CD4-positive, alpha-beta memory T cell (primary cell): Measurements from ENCODE around the gene ZNF628. TPM values are rescaled to one million over a fixed set of nuclear protein-coding genes. Genes with fewer than 3 reads are reported as not detected.
A peak's percentile ranks its signal among the peaks of the same experiment; 100 is the strongest.

ENCODE experiments used
- CTCF ChIA-PET: fragments of 350-600 bp; sonication (Branson Sonifier 250); formaldehyde crosslinking; loops from one replicate; lab custom pipeline; 2021; ENCODE audit warnings: inconsistent platforms; ENCODE audit not compliant: partially characterized antibody; lab: Charles Lee
- POLR2A ChIA-PET: fragments of 350-600 bp; sonication (Branson Sonifier 250); formaldehyde crosslinking; loops from one replicate; lab custom pipeline; 2021; ENCODE audit not compliant: partially characterized antibody; lab: Charles Lee
- DNase-seq, 5 donors: peaks; one replicate each; pipeline versions ENCODE4 v3.0.0 to v3.0.0-alpha.2; 2020 to 2022; ENCODE audit warnings: mixed read lengths in 1 of 5
- H3K27ac ChIP-seq: one replicate; pipeline ENCODE4 v1.7.0; 2013; ENCODE audit warnings: low read depth, low read length
- H3K27me3 ChIP-seq: 2 replicates; pipeline ENCODE4 v1.7.0; 2013; ENCODE audit warnings: mild to moderate bottlenecking, low read length, moderate library complexity; ENCODE audit not compliant: insufficient read depth
- H3K36me3 ChIP-seq: 2 replicates; pipeline ENCODE4 v1.7.0; 2013; ENCODE audit warnings: mild to moderate bottlenecking, low read length, moderate library complexity; ENCODE audit not compliant: insufficient read depth
- H3K4me1 ChIP-seq: 2 replicates; pipeline ENCODE4 v1.7.0; 2013; ENCODE audit warnings: mild to moderate bottlenecking, low read length, moderate library complexity; ENCODE audit not compliant: insufficient read depth
- H3K4me3 ChIP-seq, 2 donors: one replicate each; pipeline ENCODE4 v1.7.0; 2013; ENCODE audit warnings: low read length in 2 of 2, mild to moderate bottlenecking in 1 of 2
- H3K9me3 ChIP-seq, 2 donors: one replicate each; pipeline ENCODE4 v1.7.0; 2013; ENCODE audit warnings: low read length in 2 of 2, control low read depth in 1 of 2; ENCODE audit not compliant: control insufficient read depth in 1 of 2
- H3K27ac Mint-ChIP-seq, 7 donors: one replicate each; pipeline ENCODE4 v1.8.0; 2020 to 2021; ENCODE audit warnings: mixed read lengths in 7 of 7, mild to moderate bottlenecking in 6 of 7, inconsistent platforms in 3 of 7, moderate library complexity in 3 of 7
- H3K27me3 Mint-ChIP-seq, 2 donors: one replicate each; pipeline ENCODE4 v1.8.0; 2020 to 2021; ENCODE audit warnings: mixed read lengths in 2 of 2
- H3K36me3 Mint-ChIP-seq, 2 donors: one replicate each; pipeline ENCODE4 v1.8.0; 2020 to 2021; ENCODE audit warnings: mixed read lengths in 2 of 2, inconsistent platforms in 1 of 2, mild to moderate bottlenecking in 1 of 2
- H3K4me1 Mint-ChIP-seq, 4 donors: one replicate each; pipeline ENCODE4 v1.8.0; 2020 to 2021; ENCODE audit warnings: mixed read lengths in 4 of 4, mild to moderate bottlenecking in 1 of 4
- H3K4me3 Mint-ChIP-seq, 8 donors: one replicate each; pipeline ENCODE4 v1.8.0; 2020 to 2021; ENCODE audit warnings: mixed read lengths in 8 of 8, mild to moderate bottlenecking in 7 of 8, moderate library complexity in 6 of 8, inconsistent platforms in 3 of 8
- H3K9me3 Mint-ChIP-seq, 8 donors: one replicate each; pipeline ENCODE4 v1.8.0; 2020 to 2021; ENCODE audit warnings: mixed read lengths in 8 of 8, mild to moderate bottlenecking in 5 of 8, inconsistent platforms in 3 of 8, moderate library complexity in 1 of 8
- intact Hi-C: fragments of 100-400 bp; cut with micrococcal nuclease; formaldehyde crosslinking; loops from one replicate; pipeline ENCODE4 v1.15.1; 2023
- polyA plus RNA-seq, 2 donors: library from polyadenylated mRNA; unstranded; fragments of 300-500 nt; fragmentation: Illumina TruSeq; gene quantifications; one replicate each; pipeline ENCODE4 v1.2.3, GENCODE V29; 2021
- total RNA-seq, 2 experiments: library from RNA; stranded (reverse); gene quantifications; one replicate each; pipeline ENCODE4 v1.2.3, GENCODE V29; 2021

Gene ZNF628
- total and polyA plus RNA-seq, 4 experiments from 2014 or later: 0.47 to 9.1 (median 8.1) TPM; not detected in 1

DNA sequence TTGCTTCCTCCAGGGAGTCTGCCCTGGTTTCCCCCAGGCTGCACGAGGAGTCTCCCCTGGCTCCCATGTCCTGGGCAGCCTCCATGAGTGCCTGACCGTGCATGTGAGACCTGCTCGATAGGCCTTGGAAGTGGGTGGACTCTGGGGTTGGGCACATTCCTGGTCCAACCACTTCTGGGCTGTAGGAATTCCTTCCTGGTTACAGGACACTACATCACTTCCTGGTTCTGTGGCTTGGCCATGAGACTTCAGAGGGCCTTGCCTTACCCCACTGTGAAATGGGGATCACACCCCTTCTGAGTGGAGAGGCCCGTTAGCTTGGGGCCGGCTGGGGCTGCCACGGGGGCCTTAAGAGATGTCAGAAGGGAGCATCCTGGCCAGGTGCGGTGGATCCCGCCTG is 4.0 kb upstream of the ZNF628 start:
- Histone ChIP-seq H3K4me3 (no peak overlapping the region), H3K4me1 (peaks cover 13% of the 10 kb centered on the region), H3K27ac (no peak overlapping the region), H3K36me3 (no peaks in the 10 kb centered on the region), H3K27me3 (no peaks in the 10 kb centered on the region), H3K9me3 (no peaks in the 10 kb centered on the region)
- intact Hi-C loops: no loop called here
- CTCF ChIA-PET: no interaction called here
- Mint-ChIP-seq H3K27ac (no peak overlapping the region), H3K4me3 (no peak overlapping the region), H3K9me3 (no peaks in the 10 kb centered on the region), H3K4me1 (peaks cover 2 to 25% (median 11%) of the 10 kb centered on the region in 4 donors), H3K27me3 (no peaks in the 10 kb centered on the region), H3K36me3 (peaks cover 0 to 4% of the 10 kb centered on the region in 2 donors)
- POLR2A ChIA-PET: no interaction called here
- DNase-seq: no peak

DNA sequence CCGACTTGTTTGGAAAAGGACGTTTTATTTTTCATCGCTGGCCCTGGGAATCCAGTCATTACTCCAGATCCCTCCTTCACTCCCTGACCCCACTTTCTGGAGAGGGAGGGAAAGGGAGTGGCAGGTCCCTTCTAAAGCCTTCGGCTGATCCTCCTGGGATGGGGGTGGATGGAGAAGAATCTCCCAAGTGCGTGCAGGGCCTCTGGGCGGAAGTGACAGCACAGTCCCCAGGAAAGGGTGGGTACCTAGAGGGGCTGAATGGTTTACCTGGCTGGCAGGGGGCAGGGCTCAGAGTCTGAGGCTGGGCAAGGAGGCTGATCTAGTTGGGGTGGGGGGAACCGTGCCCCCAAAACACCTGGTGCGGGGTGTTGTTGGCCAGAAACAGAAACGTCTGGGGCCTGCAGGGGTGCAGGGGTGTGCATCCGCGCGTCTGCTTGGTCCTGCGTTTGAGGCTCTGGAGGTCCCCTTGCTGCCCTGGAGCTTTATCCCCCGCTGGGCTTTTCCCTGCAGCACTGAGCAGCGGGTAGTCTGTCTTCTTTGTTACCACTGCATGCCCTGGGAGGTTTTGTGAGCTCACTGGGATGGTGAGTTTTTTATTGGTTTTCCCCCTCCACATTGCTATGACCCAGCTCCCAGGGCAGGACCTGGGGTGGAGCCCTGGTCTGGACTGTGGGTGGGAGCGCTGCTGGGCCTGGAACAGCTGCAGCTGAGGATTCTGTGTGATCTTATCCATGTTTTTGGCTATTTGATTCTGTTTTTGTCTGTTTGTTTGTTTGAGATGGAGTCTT is 3.0 kb upstream of the ZNF628 start:
- H3K36me3 Mint-ChIP-seq: peaks cover 0 to 4% of the 10 kb centered on the region in 2 donors
- intact Hi-C loops: no loop called here
- H3K27me3 Mint-ChIP-seq: no peaks in the 10 kb centered on the region
- POLR2A ChIA-PET: interaction anchor here (1.4 kb wide), 1 partner anchor 66 kb away, joined by 4 read pairs; the partner anchor contains the start of gene UBE2S
- H3K4me3 ChIP-seq: no peak overlapping the region
- H3K27ac Mint-ChIP-seq: no peak overlapping the region
- H3K9me3 Mint-ChIP-seq: no peaks in the 10 kb centered on the region
- CTCF ChIA-PET: interaction anchor here (1.1 to 1.2 kb wide), 2 partner anchors 7 to 31 kb away, joined by 3 to 5 read pairs; no protein-coding TSS in a partner anchor
- peaks cover 6 to 28% (median 17%) of the 10 kb centered on the region in 4 donors for H3K4me1 Mint-ChIP-seq
- H3K4me3 Mint-ChIP-seq: no peak overlapping the region
- peak in 1 of 5 donors; percentile 22 for DNase-seq
- H3K27ac ChIP-seq: no peak overlapping the region
- no peaks in the 10 kb centered on the region for H3K27me3 ChIP-seq
- peaks cover 22% of the 10 kb centered on the region for H3K4me1 ChIP-seq
- no peaks in the 10 kb centered on the region for H3K36me3 ChIP-seq
- H3K9me3 ChIP-seq: no peaks in the 10 kb centered on the region

DNA sequence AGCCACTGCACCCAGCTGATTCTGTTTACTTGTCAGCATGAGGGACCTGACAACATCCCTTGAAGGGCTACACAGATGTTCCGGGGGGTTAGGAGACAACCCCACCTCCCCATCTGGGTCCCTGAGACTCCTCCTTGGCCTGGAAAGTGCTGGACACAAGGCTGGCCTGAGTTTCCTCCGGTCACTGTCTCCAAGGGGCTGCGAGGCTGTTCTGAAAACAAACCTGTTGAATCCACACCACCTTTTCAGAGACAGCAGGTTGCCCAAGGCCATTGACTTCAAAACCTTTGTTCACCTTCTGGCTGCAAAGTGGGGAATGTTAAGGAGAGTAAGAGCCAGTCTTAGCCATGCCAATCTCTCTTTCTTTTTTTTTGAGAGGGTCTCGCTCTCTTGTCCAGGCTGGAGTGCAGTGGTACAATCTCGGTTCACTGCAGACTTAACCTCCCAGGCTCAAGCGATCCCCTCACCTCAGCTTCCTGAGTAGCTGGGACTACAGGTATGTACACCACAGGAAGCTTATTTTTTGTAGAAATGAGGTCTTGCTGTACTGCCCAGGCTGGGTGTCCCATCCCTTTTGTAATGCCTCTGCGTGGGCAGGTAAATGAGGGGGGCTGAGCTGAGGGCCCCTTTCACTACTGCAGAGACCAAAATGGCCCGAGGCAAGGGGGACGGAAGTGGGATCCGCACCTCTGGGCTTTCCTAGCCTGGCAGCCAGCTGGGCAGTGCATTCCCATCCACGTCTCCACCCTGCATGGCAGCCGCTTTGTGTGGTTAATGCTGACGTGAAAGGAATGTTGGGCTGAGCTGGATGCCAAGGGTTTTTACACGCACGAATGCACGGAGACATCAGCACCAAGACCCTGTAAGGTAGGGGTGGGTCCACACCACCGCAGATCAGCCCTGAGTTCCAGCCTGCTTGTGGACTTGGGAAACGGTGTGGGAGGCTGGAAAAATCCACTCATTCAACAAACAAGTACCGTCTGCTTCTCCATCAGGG is 1.9 kb upstream of the ZNF628 start:
- Mint-ChIP-seq H3K27me3 (no peaks in the 10 kb centered on the region), H3K36me3 (peaks cover 9 to 11% of the 10 kb centered on the region in 2 donors), H3K9me3 (no peaks in the 10 kb centered on the region), H3K27ac (peak overlapping the region in 3 of 7 donors; percentile 12 to 94 (median 73)), H3K4me1 (peaks cover 14 to 38% (median 25%) of the 10 kb centered on the region in 4 donors), H3K4me3 (peak overlapping the region in 6 of 8 donors; percentile 5 to 88 (median 37))
- Histone ChIP-seq H3K4me1 (peaks cover 22% of the 10 kb centered on the region), H3K4me3 (no peak overlapping the region), H3K27me3 (no peaks in the 10 kb centered on the region), H3K36me3 (no peaks in the 10 kb centered on the region), H3K27ac (no peak overlapping the region), H3K9me3 (no peaks in the 10 kb centered on the region)
- intact Hi-C loops: no loop called here
- POLR2A ChIA-PET: interaction anchor here (1.0 to 3.0 kb wide), 3 partner anchors 30 to 136 kb away, joined by 3 to 17 read pairs (median 4); partner anchors contain the start of gene UBE2S
- CTCF ChIA-PET: interaction anchor here (0.7 to 6.1 kb wide), 4 partner anchors 8 to 132 kb away, joined by 3 to 42 read pairs (median 4); no protein-coding TSS in a partner anchor
- DNase-seq: peak in 1 of 5 donors; percentile 7

DNA sequence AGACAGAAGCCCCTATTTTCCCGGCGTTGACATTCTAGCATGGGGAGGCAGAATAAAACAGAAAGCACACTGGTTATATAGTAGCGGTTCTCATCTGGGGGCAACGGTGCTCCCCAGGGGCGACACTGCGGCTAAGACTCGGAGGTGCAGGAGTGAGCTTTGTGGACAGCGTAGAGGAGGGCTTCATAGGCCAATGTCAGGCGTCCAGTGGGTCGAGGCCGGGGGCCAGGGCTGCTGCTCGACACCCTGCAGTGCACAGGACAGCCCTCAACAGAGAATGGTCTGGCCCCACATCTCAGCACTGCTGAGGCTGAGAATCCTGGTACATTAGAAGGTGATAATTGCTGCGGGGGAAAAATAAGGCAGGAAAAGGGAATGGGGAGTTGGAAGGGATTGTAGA is 1.5 kb downstream of the ZNF628 start:
- no peaks in the 10 kb centered on the region for H3K27me3 Mint-ChIP-seq
- peak overlapping the region in 6 of 7 donors; percentile 17 to 83 (median 58) for H3K27ac Mint-ChIP-seq
- Histone ChIP-seq H3K4me3 (no peak overlapping the region), H3K36me3 (no peaks in the 10 kb centered on the region), H3K9me3 (no peaks in the 10 kb centered on the region), H3K27me3 (no peaks in the 10 kb centered on the region), H3K27ac (peak overlapping the region; percentile 71), H3K4me1 (peaks cover 22% of the 10 kb centered on the region)
- H3K36me3 Mint-ChIP-seq: peaks cover 14 to 15% of the 10 kb centered on the region in 2 donors
- peak in 1 of 5 donors; percentile 11 for DNase-seq
- H3K9me3 Mint-ChIP-seq: no peaks in the 10 kb centered on the region
- peak overlapping the region; percentile 38 to 92 (median 61) for H3K4me3 Mint-ChIP-seq
- peaks cover 19 to 42% (median 29%) of the 10 kb centered on the region in 4 donors for H3K4me1 Mint-ChIP-seq
- POLR2A ChIA-PET: interaction anchor here (1.0 to 3.0 kb wide), 5 partner anchors 26 to 159 kb away, joined by 3 to 22 read pairs (median 12); partner anchors contain the start of genes FIZ1, ZNF784 and ZNF865
- CTCF ChIA-PET: interaction anchor here (1.5 to 6.1 kb wide), 3 partner anchors 8 to 27 kb away, joined by 3 to 42 read pairs (median 29); no protein-coding TSS in a partner anchor
- intact Hi-C loops: loop anchor here (1.0 kb wide), 1 partner anchor 139 kb away; the partner anchor contains the start of gene KMT5C

DNA sequence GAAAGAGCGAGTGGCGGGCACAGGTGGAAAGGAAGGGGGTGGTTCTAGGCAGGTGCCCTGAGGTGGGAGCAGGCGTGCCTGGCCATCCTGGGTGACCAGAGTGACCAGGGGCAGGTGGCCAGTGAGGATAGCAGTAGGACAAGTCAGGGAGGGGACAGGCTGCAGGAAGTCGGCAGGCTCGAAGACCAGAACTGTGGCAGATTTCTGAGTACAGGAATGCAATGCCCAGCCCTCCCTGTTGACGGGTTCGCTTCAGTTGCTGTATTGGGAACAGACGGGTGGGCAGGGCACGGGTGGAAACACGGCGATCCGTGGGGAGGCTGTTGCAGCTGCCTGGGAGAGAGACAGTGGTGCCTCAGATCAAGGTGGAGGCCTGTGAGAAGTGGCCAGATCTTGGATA is 1.9 kb downstream of the ZNF628 start:
- Mint-ChIP-seq H3K4me1 (peaks cover 19 to 42% (median 29%) of the 10 kb centered on the region in 4 donors), H3K9me3 (no peaks in the 10 kb centered on the region), H3K27me3 (no peaks in the 10 kb centered on the region), H3K36me3 (peaks cover 14 to 15% of the 10 kb centered on the region in 2 donors), H3K27ac (peak overlapping the region in 5 of 7 donors; percentile 48 to 83 (median 64)), H3K4me3 (peak overlapping the region in 7 of 8 donors; percentile 38 to 92 (median 58))
- Histone ChIP-seq H3K4me3 (no peak overlapping the region), H3K9me3 (no peaks in the 10 kb centered on the region), H3K27ac (no peak overlapping the region), H3K4me1 (peaks cover 22% of the 10 kb centered on the region), H3K36me3 (no peaks in the 10 kb centered on the region), H3K27me3 (no peaks in the 10 kb centered on the region)
- DNase-seq: peak in 1 of 5 donors; percentile 28
- intact Hi-C loops: no loop called here
- CTCF ChIA-PET: interaction anchor here (1.3 to 6.1 kb wide), 2 partner anchors 11 to 26 kb away, joined by 3 to 42 read pairs; no protein-coding TSS in a partner anchor
- POLR2A ChIA-PET: interaction anchor here (1.0 kb wide), 1 partner anchor 121 kb away, joined by 3 read pairs; the partner anchor contains the start of gene FIZ1

DNA sequence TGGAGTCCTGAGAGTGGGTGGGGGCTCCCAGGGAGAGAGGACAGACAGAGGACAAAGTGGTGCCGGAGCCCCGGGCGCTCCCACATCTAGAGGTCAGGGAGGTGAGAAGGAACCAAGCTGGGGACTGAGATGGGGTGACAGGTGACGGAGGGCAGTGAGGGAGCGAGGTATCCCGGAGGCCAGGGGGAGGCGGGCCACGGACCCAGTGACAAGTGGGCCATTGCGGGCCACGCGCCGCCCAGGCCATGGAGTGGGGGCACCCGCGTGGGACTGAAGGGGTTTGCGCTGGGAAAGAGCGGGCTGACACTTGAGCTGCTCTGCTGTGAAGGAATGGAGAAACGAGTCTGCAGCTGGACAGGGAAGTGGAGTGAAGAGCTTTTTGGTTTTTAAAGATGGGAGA is 2.6 kb downstream of the ZNF628 start:
- H3K36me3 ChIP-seq: no peaks in the 10 kb centered on the region
- Mint-ChIP-seq H3K4me3 (peak overlapping the region in 7 of 8 donors; percentile 36 to 92 (median 54)), H3K36me3 (peaks cover 14 to 15% of the 10 kb centered on the region in 2 donors), H3K4me1 (peaks cover 19 to 42% (median 29%) of the 10 kb centered on the region in 4 donors), H3K27ac (peak overlapping the region in 6 of 7 donors; percentile 1 to 78 (median 41)), H3K27me3 (no peaks in the 10 kb centered on the region), H3K9me3 (no peaks in the 10 kb centered on the region)
- CTCF ChIA-PET: interaction anchor here (1.3 to 6.1 kb wide), 2 partner anchors 12 to 26 kb away, joined by 3 to 42 read pairs; no protein-coding TSS in a partner anchor
- peaks cover 28% of the 10 kb centered on the region for H3K4me1 ChIP-seq
- no peaks in the 10 kb centered on the region for H3K9me3 ChIP-seq
- H3K27me3 ChIP-seq: no peaks in the 10 kb centered on the region
- DNase-seq: peak in 1 of 5 donors; percentile 21
- intact Hi-C loops: no loop called here
- no peak overlapping the region for H3K27ac ChIP-seq
- POLR2A ChIA-PET: no interaction called here
- H3K4me3 ChIP-seq: no peak overlapping the region
